WTC11 (cell line): ENCODE data around the gene PRF1.

Experiments
- CTCF ChIP-seq: fragments of 200-600 bp; IDR thresholded peaks from 2 replicates; pipeline ENCODE4 v1.8.0; 2022; ENCODE audit warnings: antibody characterized with exemption
- USF2 ChIP-seq: sonication (generic); formaldehyde crosslinking; IDR thresholded peaks from 2 replicates; pipeline ENCODE4 v1.8.1; 2023; ENCODE audit warnings: mild to moderate bottlenecking, missing genetic modification reagents, moderate library complexity
- ZNF396 ChIP-seq: fragments of 250-450 bp; sonication (Bioruptor Pico); IDR thresholded peaks from 2 replicates; pipeline ENCODE4 v1.8.0; 2021; ENCODE audit warnings: mild to moderate bottlenecking, moderate library complexity, borderline replicate concordance

GRCh38 chr10:70571236-70571635 lies 31.3 kb downstream of the PRF1 start:
- TF ChIP-seq CTCF (no peak), ZNF396 (CRISPR knock-in tag) (no peak), USF2 (CRISPR knock-in tag) (no peak)
